Astrocyte (in vitro differentiated cells and primary cell): Measurements from ENCODE around the gene VAPA.

Source experiments
- EZH2 ChIP-seq: IDR thresholded peaks from 2 replicates; pipeline ENCODE4 v1.6.1; 2012; ENCODE audit warnings: mild to moderate bottlenecking, low read length, inconsistent platforms; ENCODE audit not compliant: insufficient read depth
- TF ChIP-seq, protein P1 (sequence below): IDR thresholded peaks from 2 replicates; pipeline ENCODE4 v1.5.1; 2011; ENCODE audit warnings: low read depth, mild to moderate bottlenecking, inconsistent platforms, low read length, moderate library complexity; ENCODE audit not compliant: insufficient read depth

DNA sequence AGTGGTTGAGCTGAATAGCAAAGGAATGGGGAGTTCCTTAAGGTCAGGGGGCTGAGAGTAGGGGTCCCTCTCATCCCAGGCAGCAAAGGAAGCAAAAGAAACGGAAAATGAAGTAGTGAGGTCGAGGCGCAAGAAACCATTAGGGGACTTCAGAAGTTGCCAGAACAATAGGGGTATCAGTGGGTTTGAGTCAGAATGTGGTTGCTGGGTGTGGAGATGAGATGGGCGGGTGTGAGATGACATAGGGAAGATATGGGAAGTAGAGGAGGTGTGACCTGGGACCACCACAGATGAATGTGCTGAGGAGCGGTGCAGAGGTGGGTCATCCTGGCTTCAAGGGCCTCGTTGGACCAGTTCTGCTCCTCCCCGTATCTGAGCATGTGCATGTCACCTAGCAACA, 13.1 kb upstream of the VAPA start:
- TF ChIP-seq, protein P1, sequence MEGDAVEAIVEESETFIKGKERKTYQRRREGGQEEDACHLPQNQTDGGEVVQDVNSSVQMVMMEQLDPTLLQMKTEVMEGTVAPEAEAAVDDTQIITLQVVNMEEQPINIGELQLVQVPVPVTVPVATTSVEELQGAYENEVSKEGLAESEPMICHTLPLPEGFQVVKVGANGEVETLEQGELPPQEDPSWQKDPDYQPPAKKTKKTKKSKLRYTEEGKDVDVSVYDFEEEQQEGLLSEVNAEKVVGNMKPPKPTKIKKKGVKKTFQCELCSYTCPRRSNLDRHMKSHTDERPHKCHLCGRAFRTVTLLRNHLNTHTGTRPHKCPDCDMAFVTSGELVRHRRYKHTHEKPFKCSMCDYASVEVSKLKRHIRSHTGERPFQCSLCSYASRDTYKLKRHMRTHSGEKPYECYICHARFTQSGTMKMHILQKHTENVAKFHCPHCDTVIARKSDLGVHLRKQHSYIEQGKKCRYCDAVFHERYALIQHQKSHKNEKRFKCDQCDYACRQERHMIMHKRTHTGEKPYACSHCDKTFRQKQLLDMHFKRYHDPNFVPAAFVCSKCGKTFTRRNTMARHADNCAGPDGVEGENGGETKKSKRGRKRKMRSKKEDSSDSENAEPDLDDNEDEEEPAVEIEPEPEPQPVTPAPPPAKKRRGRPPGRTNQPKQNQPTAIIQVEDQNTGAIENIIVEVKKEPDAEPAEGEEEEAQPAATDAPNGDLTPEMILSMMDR = no peak
- no peak for TF ChIP-seq EZH2
